GM23338 (cell line): Measurements from ENCODE around the gene GK.

ENCODE experiments used
- EZH2 ChIP-seq: fragments of 200-600 bp; sonication (generic); IDR thresholded peaks from one replicate; pipeline ENCODE4 v1.8.0; 2017; ENCODE audit warnings: antibody characterized with exemption, mild to moderate bottlenecking, low read depth; ENCODE audit not compliant: unreplicated experiment
- EZH2phosphoT487 ChIP-seq: fragments of 200-600 bp; sonication (generic); IDR thresholded peaks from one replicate; pipeline ENCODE4 v1.8.1; 2018; ENCODE audit warnings: antibody characterized with exemption; ENCODE audit not compliant: unreplicated experiment
- JUNB ChIP-seq: IDR thresholded peaks from one replicate; pipeline ENCODE4 v1.6.1; 2016; ENCODE audit warnings: antibody characterized with exemption; ENCODE audit not compliant: unreplicated experiment
- POLR2AphosphoS5 ChIP-seq: IDR thresholded peaks from 2 replicates; pipeline ENCODE4 v1.6.1; 2016; ENCODE audit warnings: antibody characterized with exemption, low read depth
- REST ChIP-seq: IDR thresholded peaks from one replicate; pipeline ENCODE4 v1.6.1; 2018; ENCODE audit warnings: antibody characterized with exemption; ENCODE audit not compliant: unreplicated experiment

GRCh38 chrX:30643313-30643821 lies 9.9 kb upstream of the GK start:
- TF ChIP-seq EZH2, result no peak
- TF ChIP-seq POLR2AphosphoS5, result no peak
- no peak for TF ChIP-seq JUNB
- TF ChIP-seq EZH2phosphoT487, result no peak
- TF ChIP-seq REST, result no peak
